Measurements from ENCODE around the gene ERO1B. TPM values are rescaled to one million over a fixed set of nuclear protein-coding genes. Genes with fewer than 3 reads are reported as not detected.

Gene ERO1B
- total RNA-seq, 4 donors from 2014 or later: 4.6 to 15.7 (median 8.5) TPM

- in situ Hi-C loops (cut with MboI; ENCODE audit: low pct_ligation_motif_present in 1 of 4, low pct_unique_long_range_greater_than_20kb in 1 of 4, low sequenced_read_pairs in 3 of 4) (no loop called here), intact Hi-C loops (cut with DNase I; ENCODE audit: low total_unique reads) (no loop called here)
- DNase-seq: no peak
- no peak overlapping the region for H3K27ac ChIP-seq
- peaks cover 0 to 5% (median 0%) of the 10 kb centered on the region in 4 donors for H3K36me3 ChIP-seq
- no peaks in the 10 kb centered on the region for H3K4me1 ChIP-seq
- TF ChIP-seq POLR2A (IDR thresholded peaks at IDR 0.05) (no peak), CTCF (IDR thresholded peaks at IDR 0.05) (no peak)
- no peak overlapping the region for H3K4me3 ChIP-seq
- WGBS, 2 donors (ENCODE audit: low coverage in 1 of 2): 96 to 100% methylated on average over 1 of the region's 1 CpG
- peaks cover 6 to 9% of the 10 kb centered on the region in 2 donors for H3K9me3 ChIP-seq
- no peaks in the 10 kb centered on the region for H3K27me3 ChIP-seq
Measured at GRCh38 chr1:236253119-236253518, 28.6 kb downstream of the ERO1B start.

- in situ Hi-C loops (cut with MboI; ENCODE audit: low pct_ligation_motif_present in 1 of 4, low pct_unique_long_range_greater_than_20kb in 1 of 4, low sequenced_read_pairs in 3 of 4) (no loop called here), intact Hi-C loops (cut with DNase I; ENCODE audit: low total_unique reads) (no loop called here)
- Histone ChIP-seq H3K36me3 (no peaks in the 10 kb centered on the region), H3K27ac (no peak overlapping the region), H3K4me3 (no peak overlapping the region), H3K27me3 (no peaks in the 10 kb centered on the region), H3K4me1 (no peaks in the 10 kb centered on the region), H3K9me3 (no peaks in the 10 kb centered on the region)
- 90 to 97% methylated on average over 1 of the region's 1 CpG for WGBS, 2 donors (ENCODE audit: low coverage in 1 of 2)
- no peak for DNase-seq
- TF ChIP-seq CTCF (IDR thresholded peaks at IDR 0.05) (no peak), POLR2A (IDR thresholded peaks at IDR 0.05) (no peak)
Measured at GRCh38 chr1:236251587-236251986, 30.2 kb downstream of the ERO1B start.

- WGBS, 2 donors (ENCODE audit: low coverage in 1 of 2): 86 to 93% methylated on average over 3 of the region's 3 CpGs
- DNase-seq: no peak
- intact Hi-C loops (cut with DNase I; ENCODE audit: low total_unique reads) (no loop called here), in situ Hi-C loops (cut with MboI; ENCODE audit: low pct_ligation_motif_present in 1 of 4, low pct_unique_long_range_greater_than_20kb in 1 of 4, low sequenced_read_pairs in 3 of 4) (no loop called here)
- TF ChIP-seq POLR2AphosphoS5 (IDR thresholded peaks at IDR 0.05) (no peak), POLR2A (IDR thresholded peaks at IDR 0.05) (no peak), CTCF (IDR thresholded peaks at IDR 0.05) (no peak), EP300 (IDR thresholded peaks at IDR 0.05; ENCODE audit: low read depth) (no peak)
- H3K27me3 ChIP-seq: no peaks in the 10 kb centered on the region
- no peaks in the 10 kb centered on the region for H3K4me1 ChIP-seq
- H3K36me3 ChIP-seq: no peaks in the 10 kb centered on the region
- no peak overlapping the region for H3K4me3 ChIP-seq
- no peak overlapping the region for H3K27ac ChIP-seq
- H3K9me3 ChIP-seq: no peaks in the 10 kb centered on the region
Measured at GRCh38 chr1:236247286-236247685, 34.5 kb downstream of the ERO1B start.

- Histone ChIP-seq H3K9me3 (no peaks in the 10 kb centered on the region), H3K36me3 (no peaks in the 10 kb centered on the region), H3K4me1 (no peaks in the 10 kb centered on the region), H3K27ac (no peak overlapping the region), H3K27me3 (no peaks in the 10 kb centered on the region), H3K4me3 (no peak overlapping the region)
- WGBS, 2 donors (ENCODE audit: low coverage in 1 of 2): 88 to 97% methylated on average over 2 of the region's 2 CpGs
- TF ChIP-seq CTCF (IDR thresholded peaks at IDR 0.05): no peak
- TF ChIP-seq POLR2A (IDR thresholded peaks at IDR 0.05): no peak
- no peak for TF ChIP-seq EP300 (IDR thresholded peaks at IDR 0.05; ENCODE audit: low read depth)
- TF ChIP-seq POLR2AphosphoS5 (IDR thresholded peaks at IDR 0.05): no peak
- DNase-seq: no peak
- intact Hi-C loops (cut with DNase I; ENCODE audit: low total_unique reads): no loop called here
- in situ Hi-C loops (cut with MboI; ENCODE audit: low pct_ligation_motif_present in 1 of 4, low pct_unique_long_range_greater_than_20kb in 1 of 4, low sequenced_read_pairs in 3 of 4): no loop called here
Measured at GRCh38 chr1:236242568-236242967, 39.2 kb downstream of the ERO1B start.
